Endothelial cell of umbilical vein (primary cell): ENCODE results near the gene MCU.

Source experiments
- POLR2A ChIP-seq: IDR thresholded peaks from 2 replicates; pipeline ENCODE4 v1.6.1; 2012; ENCODE audit warnings: low read depth, mild to moderate bottlenecking, control low read depth, low read length
- TF ChIP-seq, protein P1 (sequence below), 2 donors: IDR thresholded peaks; 1 replicate in 1 of 2; 2 replicates in 1 of 2; pipeline ENCODE4 v1.5.1; 2011; ENCODE audit warnings: low read length in 2 of 2, mild to moderate bottlenecking in 2 of 2, moderate library complexity in 2 of 2, control low read depth in 1 of 2, inconsistent platforms in 1 of 2, low read depth in 1 of 2; ENCODE audit not compliant: insufficient read depth in 1 of 2; ENCODE audit errors: extremely low read depth in 1 of 2

DNA sequence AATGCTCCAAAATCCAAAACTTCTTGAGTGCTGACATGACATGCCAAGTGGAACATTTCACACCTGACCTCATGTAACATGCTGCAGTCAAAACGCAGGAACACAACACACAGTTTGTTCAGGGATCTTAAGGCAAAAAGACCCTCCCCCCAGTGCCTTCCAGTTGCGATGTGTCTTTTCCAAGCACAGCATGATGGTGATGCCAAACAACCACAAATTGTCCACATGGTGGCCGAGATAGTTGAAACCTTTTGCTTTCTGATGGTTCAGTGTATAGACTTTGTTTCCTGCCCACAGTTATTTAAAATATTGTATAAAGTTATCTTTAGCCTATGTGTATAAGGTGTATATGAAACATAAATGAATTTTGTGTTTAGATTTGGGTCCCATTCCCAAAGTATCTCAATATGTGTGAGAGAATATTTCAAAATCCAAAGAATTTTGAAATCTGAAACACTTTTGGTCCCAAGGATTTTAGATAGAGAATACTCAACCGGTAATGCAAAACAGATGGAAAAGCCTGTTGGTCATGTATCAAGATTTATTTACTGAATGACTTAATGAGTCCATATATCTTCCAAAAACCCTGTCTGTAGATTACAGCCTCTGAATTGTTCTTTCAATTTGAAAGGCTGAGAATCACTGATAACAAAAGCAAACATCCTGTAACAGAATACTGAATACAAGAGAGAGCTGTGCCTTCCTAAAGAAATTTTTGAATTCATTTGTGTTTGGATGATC lies 108.2 kb downstream of the MCU start:
- TF ChIP-seq, protein P1, sequence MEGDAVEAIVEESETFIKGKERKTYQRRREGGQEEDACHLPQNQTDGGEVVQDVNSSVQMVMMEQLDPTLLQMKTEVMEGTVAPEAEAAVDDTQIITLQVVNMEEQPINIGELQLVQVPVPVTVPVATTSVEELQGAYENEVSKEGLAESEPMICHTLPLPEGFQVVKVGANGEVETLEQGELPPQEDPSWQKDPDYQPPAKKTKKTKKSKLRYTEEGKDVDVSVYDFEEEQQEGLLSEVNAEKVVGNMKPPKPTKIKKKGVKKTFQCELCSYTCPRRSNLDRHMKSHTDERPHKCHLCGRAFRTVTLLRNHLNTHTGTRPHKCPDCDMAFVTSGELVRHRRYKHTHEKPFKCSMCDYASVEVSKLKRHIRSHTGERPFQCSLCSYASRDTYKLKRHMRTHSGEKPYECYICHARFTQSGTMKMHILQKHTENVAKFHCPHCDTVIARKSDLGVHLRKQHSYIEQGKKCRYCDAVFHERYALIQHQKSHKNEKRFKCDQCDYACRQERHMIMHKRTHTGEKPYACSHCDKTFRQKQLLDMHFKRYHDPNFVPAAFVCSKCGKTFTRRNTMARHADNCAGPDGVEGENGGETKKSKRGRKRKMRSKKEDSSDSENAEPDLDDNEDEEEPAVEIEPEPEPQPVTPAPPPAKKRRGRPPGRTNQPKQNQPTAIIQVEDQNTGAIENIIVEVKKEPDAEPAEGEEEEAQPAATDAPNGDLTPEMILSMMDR (IDR thresholded peaks at IDR 0.05; ENCODE audit: extremely low read depth in 1 of 2, insufficient read depth in 1 of 2, low read depth in 1 of 2, low read length in 2 of 2): no peak
- TF ChIP-seq POLR2A: peak; percentile 28
